HG03460 (cell line): ENCODE data around the gene MAPK7.
"Not testable (repeated sequence)": the region's sequence is repeated elsewhere in the genome, so short reads cannot be mapped to it uniquely, and the experiment has no call there.

ENCODE experiments used
- ATAC-seq: cut with Tn5 transposase; IDR thresholded peaks from one replicate; pipeline ENCODE4 v1.9.1; 2021; ENCODE audit not compliant: unreplicated experiment

The MAPK7 gene

GRCh38 chr17:19342611-19343255 is 35.6 kb upstream of the MAPK7 start:
- ATAC-seq = no peak

- ATAC-seq = no peak
These were observed 35.1 kb upstream of the MAPK7 start for GRCh38 chr17:19343256-19343630.

- no peak for ATAC-seq
These were observed 34.6 kb upstream of the MAPK7 start for GRCh38 chr17:19343671-19344151.

- ATAC-seq = no peak
These were observed 33.8 kb upstream of the MAPK7 start for GRCh38 chr17:19344311-19345066.

GRCh38 chr17:19345067-19345460 is 33.2 kb upstream of the MAPK7 start:
- no peak for ATAC-seq

- ATAC-seq = no peak
These were observed 32.6 kb upstream of the MAPK7 start for GRCh38 chr17:19345486-19346350.

- ATAC-seq = no peak
These were observed 31.7 kb upstream of the MAPK7 start for GRCh38 chr17:19346351-19347255.

- ATAC-seq = no peak
These were observed 30.8 kb upstream of the MAPK7 start for GRCh38 chr17:19347323-19348080.

GRCh38 chr17:19348081-19348650 is 30.1 kb upstream of the MAPK7 start:
- no peak for ATAC-seq

- no peak for ATAC-seq
These were observed 29.5 kb upstream of the MAPK7 start for GRCh38 chr17:19348806-19349205.

GRCh38 chr17:19353401-19353800 is 24.9 kb upstream of the MAPK7 start:
- ATAC-seq = not testable (repeated sequence)

- ATAC-seq = no peak
These were observed 23.6 kb upstream of the MAPK7 start for GRCh38 chr17:19354748-19355147.

GRCh38 chr17:19357351-19357750 is 20.9 kb upstream of the MAPK7 start:
- no peak for ATAC-seq

- ATAC-seq = no peak
These were observed 20.5 kb upstream of the MAPK7 start for GRCh38 chr17:19357761-19358160.

GRCh38 chr17:19359151-19359550 is 19.1 kb upstream of the MAPK7 start:
- no peak for ATAC-seq

- ATAC-seq = no peak
These were observed 18.4 kb upstream of the MAPK7 start for GRCh38 chr17:19359856-19360255.

GRCh38 chr17:19360772-19361171 is 17.5 kb upstream of the MAPK7 start:
- no peak for ATAC-seq

GRCh38 chr17:19361326-19361725 is 17.0 kb upstream of the MAPK7 start:
- no peak for ATAC-seq

- ATAC-seq = no peak
These were observed 16.4 kb upstream of the MAPK7 start for GRCh38 chr17:19361944-19362276.
